Activated naive CD8-positive, alpha-beta T cell treated with anti-CD3 and anti-CD28 coated beads for 36 hours (primary cell): Measurements from ENCODE around the gene HACD3. TPM values are rescaled to one million over a fixed set of nuclear protein-coding genes. Genes with fewer than 3 reads are reported as not detected.

ENCODE experiments used
- total RNA-seq, 2 experiments: library from RNA; stranded (reverse); gene quantifications; one replicate each; pipeline ENCODE4 v1.2.3, GENCODE V29; 2021

The HACD3 gene
- total RNA-seq, 2 experiments from 2014 or later = 43.7 to 46.5 TPM

Other genes with a start within 250 kb of the HACD3 start
- gene PARP16, start 243.6 kb upstream of the HACD3 start, total RNA-seq = 10 to 100 TPM; 15.5 to 16.4 TPM
- not detected for gene RNU5A-1, start 234.4 kb upstream of the HACD3 start, total RNA-seq
- 10 to 100 TPM in 1 of 2 experiments, not detected in 1; 11.6 TPM for gene RNU5B-1, start 225.8 kb upstream of the HACD3 start, total RNA-seq
- gene IGDCC3, start 152.5 kb upstream of the HACD3 start, total RNA-seq = not detected
- gene IGDCC4, start 107.5 kb upstream of the HACD3 start, total RNA-seq = under 1 TPM; 0.42 to 0.45 TPM
- gene DPP8, start 12.8 kb upstream of the HACD3 start, total RNA-seq = 10 to 100 TPM; 27.1 to 30.8 TPM
- gene INTS14, start 80.7 kb downstream of the HACD3 start, total RNA-seq = 10 to 100 TPM; 62.1 to 66.9 TPM
- 1 to 10 TPM; 6.6 to 7.6 TPM for gene SLC24A1, start 91.5 kb downstream of the HACD3 start, total RNA-seq